ENCODE data around the gene KCTD17.

The KCTD17 gene

DNA sequence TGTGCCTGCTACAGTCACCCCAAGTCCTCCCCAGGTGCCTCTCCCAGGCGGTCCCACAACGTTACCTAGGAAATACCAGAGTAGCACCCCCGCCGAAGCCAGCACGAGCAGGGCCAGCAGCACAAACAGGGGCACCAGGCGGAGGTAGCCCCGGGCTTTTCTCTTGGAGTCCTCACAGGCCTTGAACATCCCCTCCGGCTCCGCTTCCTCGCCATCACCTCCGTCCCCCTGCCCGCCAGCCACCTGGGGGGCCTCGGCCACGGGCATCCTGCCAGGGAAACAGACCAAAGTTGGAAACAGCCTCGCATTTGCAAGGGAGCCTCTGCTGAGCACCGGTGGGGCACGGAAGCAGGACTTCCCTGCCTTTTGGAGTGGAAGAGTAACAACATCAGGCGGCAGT, 51.6 kb downstream of the KCTD17 start:
- Histone ChIP-seq H2AFZ (ENCODE audit: low read depth, low read length) (no peak overlapping the region), H3K4me3 (ENCODE audit: low read length) (no peak overlapping the region), H3K36me3 (ENCODE audit: insufficient read depth, low read length) (no peaks in the 10 kb centered on the region), H3K27me3 (ENCODE audit: insufficient read depth, low read length) (peaks cover 27% of the 10 kb centered on the region), H3K9me3 (ENCODE audit: low read length) (no peaks in the 10 kb centered on the region), H3K4me1 (ENCODE audit: insufficient read depth, low read length) (no peaks in the 10 kb centered on the region)

DNA sequence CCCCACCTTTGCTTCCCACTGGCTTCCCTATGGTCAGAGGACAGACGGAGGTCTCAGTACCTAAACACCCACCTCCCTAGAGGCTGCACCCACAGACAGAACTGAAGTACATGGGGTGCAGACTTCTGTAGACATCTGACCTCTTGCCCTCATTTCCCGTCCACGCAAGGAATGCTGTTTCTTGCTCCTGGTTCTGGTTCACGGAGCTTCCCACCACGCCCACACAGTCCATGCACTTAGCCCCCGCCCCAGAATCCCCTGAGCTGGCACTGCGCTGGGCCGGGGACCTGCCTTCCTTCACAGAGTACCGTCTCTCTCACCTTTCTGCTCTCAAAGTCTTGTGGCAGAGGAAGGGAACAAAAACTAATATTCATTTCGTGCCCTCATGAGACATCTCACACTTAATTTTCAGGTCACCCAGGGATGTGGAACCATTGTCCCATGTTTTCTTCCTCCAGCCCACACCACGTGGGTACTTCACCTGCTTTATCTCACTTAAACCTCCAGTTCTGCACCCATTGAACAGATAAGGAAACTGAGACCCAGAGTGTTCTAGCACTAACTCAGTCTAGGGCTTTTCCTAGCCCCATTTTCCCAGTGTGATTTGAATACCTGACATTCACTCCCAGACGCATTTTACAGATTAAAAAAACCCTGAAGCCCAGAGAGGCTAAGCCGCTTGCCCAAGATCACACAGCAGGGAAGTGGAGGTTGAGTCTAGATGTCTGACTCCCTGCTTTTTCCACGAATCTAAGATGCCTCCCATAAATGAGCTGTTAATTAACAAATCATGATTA, 52.3 kb downstream of the KCTD17 start:
- H3K27me3 ChIP-seq (ENCODE audit: insufficient read depth, low read length) = peaks cover 28% of the 10 kb centered on the region
- no peaks in the 10 kb centered on the region for H3K4me1 ChIP-seq (ENCODE audit: insufficient read depth, low read length)
- no peaks in the 10 kb centered on the region for H3K9me3 ChIP-seq (ENCODE audit: low read length)
- no peaks in the 10 kb centered on the region for H3K36me3 ChIP-seq (ENCODE audit: insufficient read depth, low read length)
- no peak overlapping the region for H2AFZ ChIP-seq (ENCODE audit: low read depth, low read length)
- H3K4me3 ChIP-seq (ENCODE audit: low read length) = no peak overlapping the region

DNA sequence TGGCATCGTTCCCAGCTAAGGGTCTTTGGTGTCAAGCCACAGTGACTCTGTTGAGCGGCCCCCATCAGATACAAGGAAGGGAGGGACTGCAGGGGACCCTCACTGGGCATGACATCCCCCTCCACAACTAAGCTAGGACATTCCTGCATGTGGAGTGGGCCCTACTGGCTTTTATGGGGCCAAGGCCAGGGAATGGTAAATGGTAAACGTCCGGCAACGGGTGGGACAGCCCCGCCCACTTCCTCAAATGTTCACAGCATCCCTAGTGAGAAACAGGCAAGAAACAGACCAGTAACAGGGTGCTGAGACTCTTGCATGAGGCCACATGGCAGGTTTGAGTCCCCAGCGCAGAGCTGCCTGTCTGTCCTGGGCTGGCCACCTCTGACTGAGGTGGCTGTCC, 53.6 kb downstream of the KCTD17 start:
- no peak overlapping the region for H3K4me3 ChIP-seq (ENCODE audit: low read length)
- no peak overlapping the region for H2AFZ ChIP-seq (ENCODE audit: low read depth, low read length)
- peaks cover 24% of the 10 kb centered on the region for H3K27me3 ChIP-seq (ENCODE audit: insufficient read depth, low read length)
- H3K4me1 ChIP-seq (ENCODE audit: insufficient read depth, low read length) = no peaks in the 10 kb centered on the region
- no peaks in the 10 kb centered on the region for H3K36me3 ChIP-seq (ENCODE audit: insufficient read depth, low read length)
- no peaks in the 10 kb centered on the region for H3K9me3 ChIP-seq (ENCODE audit: low read length)

DNA sequence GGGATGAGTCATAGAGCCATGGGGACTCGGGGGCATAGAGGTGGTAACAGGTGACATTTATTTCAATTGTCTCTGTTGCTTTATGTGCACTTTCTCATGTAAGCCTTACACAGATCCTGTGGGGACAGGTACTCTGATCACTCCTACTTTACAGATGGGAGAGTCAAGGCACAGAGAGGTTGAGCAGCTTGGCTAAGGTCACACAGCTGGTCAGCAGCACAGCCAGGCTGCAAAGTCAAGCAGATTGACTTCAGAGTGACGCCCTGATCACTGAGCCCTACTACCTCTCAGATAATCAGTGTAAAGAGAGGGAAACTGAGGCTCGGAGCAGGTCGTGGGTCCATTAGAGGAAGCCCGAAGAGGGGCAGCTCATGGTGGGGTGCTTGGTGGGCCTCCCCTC, 54.4 kb downstream of the KCTD17 start:
- Histone ChIP-seq H3K27me3 (ENCODE audit: insufficient read depth, low read length) (peaks cover 18% of the 10 kb centered on the region), H2AFZ (ENCODE audit: low read depth, low read length) (no peak overlapping the region), H3K36me3 (ENCODE audit: insufficient read depth, low read length) (no peaks in the 10 kb centered on the region), H3K4me3 (ENCODE audit: low read length) (no peak overlapping the region), H3K4me1 (ENCODE audit: insufficient read depth, low read length) (no peaks in the 10 kb centered on the region), H3K9me3 (ENCODE audit: low read length) (no peaks in the 10 kb centered on the region)

DNA sequence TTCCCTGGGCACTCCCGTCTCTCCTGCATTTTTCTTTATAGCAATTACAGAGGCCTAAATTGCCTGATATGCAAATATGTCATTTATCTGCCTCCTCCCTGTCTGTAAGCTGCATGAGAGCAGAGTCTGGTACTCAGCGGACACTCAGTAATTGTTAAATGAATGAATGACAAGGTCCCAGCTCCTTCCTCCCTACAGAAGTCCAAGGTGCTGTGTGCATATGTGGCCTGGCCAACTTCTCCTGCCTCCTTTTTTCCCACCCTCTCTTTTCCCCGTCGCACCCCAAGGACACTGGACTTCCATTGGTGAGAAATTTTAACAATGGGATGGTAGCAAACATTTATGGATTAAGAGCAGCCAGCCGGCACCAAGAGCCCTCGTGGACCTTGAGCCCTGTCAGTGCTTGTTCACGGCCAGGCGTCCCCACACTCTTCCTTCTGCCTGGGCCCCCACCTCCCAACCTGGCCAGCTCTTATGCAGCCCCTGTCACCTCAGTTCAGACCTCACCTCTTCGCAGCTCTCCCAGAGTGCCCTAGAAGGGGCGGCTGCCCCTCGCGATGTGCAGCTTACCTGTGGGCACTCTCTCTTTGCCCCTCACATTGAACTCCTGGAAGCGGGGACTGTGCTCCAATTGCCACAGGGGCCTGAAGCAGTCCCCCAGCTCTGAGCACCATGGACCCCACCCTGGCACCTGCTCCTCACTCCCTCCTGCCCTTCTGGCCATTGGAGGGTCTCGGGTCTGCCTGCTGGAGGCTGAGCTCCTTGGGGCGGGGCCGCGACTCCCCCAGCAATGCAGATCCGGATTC, 56.5 kb downstream of the KCTD17 start:
- H2AFZ ChIP-seq (ENCODE audit: low read depth, low read length) = no peak overlapping the region
- H3K27me3 ChIP-seq (ENCODE audit: insufficient read depth, low read length) = peaks cover 18% of the 10 kb centered on the region
- no peak overlapping the region for H3K4me3 ChIP-seq (ENCODE audit: low read length)
- no peaks in the 10 kb centered on the region for H3K4me1 ChIP-seq (ENCODE audit: insufficient read depth, low read length)
- H3K36me3 ChIP-seq (ENCODE audit: insufficient read depth, low read length) = no peaks in the 10 kb centered on the region
- H3K9me3 ChIP-seq (ENCODE audit: low read length) = no peaks in the 10 kb centered on the region

DNA sequence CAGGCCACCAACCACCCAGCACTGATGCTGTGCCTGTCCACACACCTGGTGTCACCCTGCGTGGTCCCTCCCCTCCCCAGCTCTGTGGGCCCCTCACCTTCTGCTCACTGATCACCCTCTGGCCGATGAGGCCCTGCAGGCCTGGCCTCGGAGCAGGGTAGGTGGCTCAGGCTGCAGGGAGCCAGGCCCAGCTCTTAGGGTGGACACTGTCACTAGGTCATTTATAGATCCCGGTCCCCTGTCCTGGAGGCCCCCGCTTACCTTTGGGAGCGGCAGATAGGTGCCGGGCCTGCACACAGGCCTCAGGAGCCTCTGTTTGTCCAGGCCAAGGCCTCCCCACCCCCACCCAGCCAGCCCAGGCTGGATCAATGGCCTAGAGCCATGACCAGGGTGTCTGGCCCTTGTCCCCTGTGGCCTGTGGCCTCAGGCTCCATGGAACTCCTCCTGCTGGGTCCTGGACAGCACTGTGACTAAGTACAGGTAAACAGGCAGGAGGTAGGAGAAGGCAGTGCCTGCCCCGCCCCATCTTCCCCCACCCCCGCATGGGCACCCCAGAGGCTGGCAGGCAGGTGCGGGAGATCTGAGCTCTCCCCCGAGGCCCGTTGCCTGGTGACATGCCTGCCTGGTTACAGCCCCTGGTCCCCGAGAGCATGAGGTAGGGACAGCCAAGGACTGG, 57.8 kb downstream of the KCTD17 start, which contains the start of gene TMPRSS6:
Gene TMPRSS6, minus strand, starts transcription at position 472 of the 676 bp plus-strand sequence. CDS start 6,296 bp downstream, outside the sequence.
- H3K27me3 ChIP-seq (ENCODE audit: insufficient read depth, low read length) = peaks cover 18% of the 10 kb centered on the region
- no peaks in the 10 kb centered on the region for H3K9me3 ChIP-seq (ENCODE audit: low read length)
- H3K4me1 ChIP-seq (ENCODE audit: insufficient read depth, low read length) = no peaks in the 10 kb centered on the region
- no peak within 1 kb of the TSS for H2AFZ ChIP-seq (ENCODE audit: low read depth, low read length)
- no peaks in the 10 kb centered on the region for H3K36me3 ChIP-seq (ENCODE audit: insufficient read depth, low read length)
- H3K4me3 ChIP-seq (ENCODE audit: low read length) = no peak within 1 kb of the TSS

DNA sequence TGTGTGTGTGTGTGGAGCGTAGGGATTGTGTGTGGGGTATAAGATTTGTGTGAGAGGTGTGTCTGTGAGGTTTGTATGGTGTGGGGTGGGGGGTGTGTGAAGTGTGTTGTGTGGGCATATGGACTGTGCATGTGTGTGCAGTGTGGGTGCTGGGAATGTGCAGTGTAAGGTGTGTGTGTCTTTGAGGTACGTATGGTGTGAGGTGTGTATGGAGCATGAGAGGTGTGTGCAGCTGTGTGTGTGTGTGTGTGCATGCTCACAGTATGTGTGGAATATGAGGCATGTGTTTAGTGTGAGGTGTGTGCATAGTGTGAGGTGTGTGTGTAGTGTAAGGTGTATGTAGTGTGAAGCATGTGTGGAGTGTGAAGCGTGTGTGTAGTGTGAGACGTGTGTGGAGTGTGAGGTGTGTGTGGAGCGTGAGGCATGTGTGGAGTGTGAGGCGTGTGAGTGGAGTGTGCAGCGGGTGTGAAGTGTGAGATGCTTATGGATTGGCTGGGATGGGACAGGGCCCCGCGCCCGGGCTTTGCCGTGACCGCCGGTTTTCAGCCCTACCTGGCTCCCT, 59.7 kb downstream of the KCTD17 start:
- no peak overlapping the region for H2AFZ ChIP-seq (ENCODE audit: low read depth, low read length)
- H3K9me3 ChIP-seq (ENCODE audit: low read length) = no peaks in the 10 kb centered on the region
- no peak overlapping the region for H3K4me3 ChIP-seq (ENCODE audit: low read length)
- H3K4me1 ChIP-seq (ENCODE audit: insufficient read depth, low read length) = no peaks in the 10 kb centered on the region
- H3K27me3 ChIP-seq (ENCODE audit: insufficient read depth, low read length) = peaks cover 15% of the 10 kb centered on the region
- H3K36me3 ChIP-seq (ENCODE audit: insufficient read depth, low read length) = no peaks in the 10 kb centered on the region

DNA sequence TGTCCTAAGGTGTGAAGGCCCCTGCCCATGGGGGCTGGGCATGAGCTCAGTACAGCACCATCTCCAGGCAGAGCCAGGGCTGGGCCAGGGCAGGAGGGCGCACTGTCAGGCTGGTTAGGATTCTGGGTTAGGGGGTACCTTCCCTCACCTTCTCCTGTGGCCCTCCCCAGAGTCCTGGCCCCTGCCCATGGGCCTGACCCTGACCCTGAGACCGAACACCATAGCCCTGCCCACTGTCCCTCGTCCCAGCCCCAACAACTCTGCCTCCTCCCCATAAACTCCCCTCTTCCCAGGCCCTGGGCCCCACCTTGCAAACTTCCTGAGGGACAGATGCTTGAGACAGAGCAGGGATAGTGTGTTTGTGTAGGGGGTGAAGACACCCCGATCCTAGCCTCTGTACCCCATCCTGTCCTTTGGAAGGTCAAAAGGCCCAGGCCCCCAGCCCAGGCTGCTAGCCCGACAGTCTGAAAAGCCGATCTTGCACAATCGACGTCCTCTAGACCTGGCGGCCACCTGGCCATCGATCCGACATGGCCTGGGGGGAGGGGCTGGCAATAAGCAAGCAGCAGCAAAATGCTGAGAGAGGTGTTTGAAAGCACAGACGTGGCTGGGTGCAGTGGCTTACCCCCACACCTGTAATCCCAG, 60.7 kb downstream of the KCTD17 start:
- Histone ChIP-seq H3K27me3 (ENCODE audit: insufficient read depth, low read length) (peaks cover 15% of the 10 kb centered on the region), H3K9me3 (ENCODE audit: low read length) (no peaks in the 10 kb centered on the region), H3K36me3 (ENCODE audit: insufficient read depth, low read length) (no peaks in the 10 kb centered on the region), H2AFZ (ENCODE audit: low read depth, low read length) (no peak overlapping the region), H3K4me3 (ENCODE audit: low read length) (no peak overlapping the region), H3K4me1 (ENCODE audit: insufficient read depth, low read length) (no peaks in the 10 kb centered on the region)
